SK-N-MC (cell line): ENCODE results near the gene AMIGO1.

ENCODE experiments used
- EZH2 ChIP-seq: fragments of 200-600 bp; sonication (generic); IDR thresholded peaks from one replicate; pipeline ENCODE4 v1.6.1; 2017; ENCODE audit warnings: antibody characterized with exemption
- POLR2AphosphoS5 ChIP-seq: IDR thresholded peaks from 2 replicates; pipeline ENCODE4 v1.6.1; 2012; ENCODE audit warnings: mild to moderate bottlenecking, low read depth, low read length, borderline replicate concordance

DNA sequence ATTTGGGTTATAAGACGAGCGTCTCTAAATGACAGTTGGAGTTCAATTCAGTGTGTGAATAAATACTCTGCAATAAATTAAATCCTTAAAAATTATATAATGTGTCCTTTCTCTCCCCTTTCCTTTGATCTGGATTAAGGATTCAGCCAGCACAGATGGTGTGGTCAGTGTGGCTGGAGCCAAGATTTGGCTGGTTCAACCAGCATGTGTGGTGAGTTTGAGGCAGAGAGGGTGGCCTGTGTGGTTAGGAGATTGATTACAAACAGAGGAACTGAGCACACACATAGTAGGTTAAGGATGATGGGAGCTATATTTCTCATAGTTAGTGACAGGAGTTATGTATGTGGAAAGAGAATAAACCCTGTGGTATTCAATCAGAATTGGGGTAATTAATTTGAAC lies 14.2 kb upstream of the AMIGO1 start:
- TF ChIP-seq EZH2 (no peak), POLR2AphosphoS5 (no peak)
